HG02678 (cell line): ENCODE measurements around the gene SLC8B1.

ENCODE experiments used
- ATAC-seq: cut with Tn5 transposase; IDR thresholded peaks from one replicate; pipeline ENCODE4 v1.9.1; 2021; ENCODE audit warnings: mild to moderate bottlenecking, moderate library complexity; ENCODE audit not compliant: unreplicated experiment

Gene SLC8B1

DNA sequence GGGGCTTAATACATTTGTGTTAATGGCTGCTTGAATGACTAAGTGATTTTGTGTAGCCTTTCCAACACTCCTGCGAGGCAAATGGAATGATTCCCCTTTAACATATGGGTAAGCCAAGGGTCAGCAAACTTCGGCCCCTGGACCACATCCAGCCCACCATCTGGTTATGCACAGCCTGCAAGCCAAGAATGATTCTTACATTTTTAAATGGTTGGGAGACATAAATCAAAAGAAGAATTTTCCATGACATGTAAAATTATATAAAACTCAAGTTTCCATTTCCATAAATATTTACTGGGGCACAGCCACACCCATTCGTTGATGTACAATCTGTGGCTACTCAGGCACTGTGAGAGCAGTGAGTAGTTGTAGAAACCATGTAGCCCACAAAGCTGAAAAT lies 9.0 kb downstream of the SLC8B1 start:
- ATAC-seq: no peak

DNA sequence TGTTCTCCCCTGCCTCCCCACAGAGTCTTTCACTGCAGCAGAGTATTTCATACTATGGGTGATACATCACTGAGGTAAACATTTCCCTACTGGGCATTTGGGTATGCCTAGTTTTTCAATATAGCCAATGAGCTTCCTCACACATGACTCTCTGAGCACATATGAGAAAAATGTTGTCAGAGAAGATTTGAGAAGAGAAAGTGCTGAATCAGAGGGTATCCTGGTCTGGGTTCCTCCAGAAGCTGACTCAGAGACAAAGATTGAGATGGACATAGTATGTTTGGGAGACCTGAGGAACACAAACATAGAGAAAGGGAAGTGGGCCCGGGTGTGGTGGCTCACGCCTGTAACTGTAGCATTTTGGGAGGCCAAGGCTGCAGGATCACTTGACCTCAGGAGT lies 12.6 kb downstream of the SLC8B1 start:
- no peak for ATAC-seq

DNA sequence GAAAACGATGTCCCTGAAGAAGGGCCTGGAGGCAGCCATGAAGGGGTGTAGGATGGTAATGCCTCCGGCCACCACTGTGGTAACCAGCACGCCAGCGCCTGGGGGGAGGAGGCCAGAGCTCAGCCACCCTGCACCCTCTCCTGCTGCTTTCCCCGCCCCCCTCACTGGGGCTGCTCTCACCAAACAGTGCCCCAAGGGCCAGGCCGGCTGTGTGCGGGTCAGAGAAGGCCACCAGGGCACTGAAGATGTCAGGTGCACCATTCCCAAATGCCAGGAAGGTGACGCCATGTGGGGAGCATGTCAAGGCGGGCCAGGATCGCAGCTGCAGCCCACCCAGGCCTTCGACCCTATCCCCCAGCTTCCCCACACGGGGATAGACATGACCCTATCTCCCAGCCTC lies 14.5 kb downstream of the SLC8B1 start:
- ATAC-seq: no peak

DNA sequence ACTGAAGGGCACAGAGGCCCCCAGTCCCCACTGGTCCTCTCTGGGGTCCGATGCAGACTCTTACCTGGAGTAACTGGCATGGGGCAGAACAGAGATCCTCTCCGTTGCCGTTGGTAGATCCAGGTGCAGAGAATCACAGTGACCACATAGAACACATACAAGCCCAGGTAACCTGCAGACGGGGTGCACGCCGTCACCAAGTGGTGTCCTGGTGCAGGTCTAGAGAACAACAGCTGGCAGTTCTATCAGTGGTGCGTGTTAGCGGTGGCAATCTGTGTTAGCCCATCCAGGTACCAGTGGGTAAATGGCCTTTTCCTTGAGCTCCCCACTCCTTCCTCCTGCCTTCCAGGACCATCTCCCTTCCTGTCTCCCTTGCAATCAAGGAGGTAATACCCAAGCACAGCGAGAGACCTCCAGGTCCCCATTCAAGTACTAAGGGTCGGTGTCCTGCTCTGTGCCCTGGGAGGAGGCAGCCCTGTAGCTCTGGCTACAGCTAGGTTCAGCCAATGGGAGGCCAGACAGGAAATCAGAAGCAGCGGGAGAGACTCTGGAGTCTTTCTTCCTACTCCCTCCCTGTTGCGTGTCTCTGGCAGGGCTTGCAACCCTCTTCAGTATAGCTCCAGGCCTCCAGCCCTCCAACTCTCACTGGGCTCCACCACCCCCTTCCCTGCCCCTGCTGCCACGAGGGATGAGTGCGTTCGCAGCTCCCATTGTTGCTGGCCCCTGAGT lies 15.8 kb downstream of the SLC8B1 start:
- no peak for ATAC-seq

DNA sequence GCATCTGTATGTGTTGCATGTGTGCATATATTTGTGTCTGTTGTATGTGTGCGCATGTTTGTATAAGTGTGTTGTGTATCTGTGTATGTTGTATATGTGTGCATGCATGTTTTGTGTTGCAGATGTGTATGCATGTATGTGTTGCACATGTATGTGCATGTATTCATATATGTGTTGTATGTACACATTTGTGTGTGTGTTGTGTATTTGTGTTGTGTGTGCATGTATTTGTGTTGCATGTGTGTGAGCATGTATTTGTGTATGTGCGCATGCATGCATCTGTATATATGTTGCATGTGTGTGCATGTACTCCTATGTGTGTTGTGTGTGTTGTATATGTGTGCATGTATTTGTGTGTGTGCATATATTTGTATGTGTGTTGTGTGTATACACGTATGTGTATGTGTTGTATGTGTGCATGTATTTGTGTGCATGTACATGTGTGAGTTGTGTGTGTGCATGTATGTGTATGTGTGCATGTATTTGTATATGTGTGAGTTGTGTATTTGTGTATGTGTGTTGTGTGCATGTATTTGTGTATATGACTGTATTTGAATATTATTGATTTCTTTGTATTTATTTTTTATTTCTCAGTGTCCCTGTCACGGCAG lies 16.8 kb downstream of the SLC8B1 start:
- no peak for ATAC-seq

DNA sequence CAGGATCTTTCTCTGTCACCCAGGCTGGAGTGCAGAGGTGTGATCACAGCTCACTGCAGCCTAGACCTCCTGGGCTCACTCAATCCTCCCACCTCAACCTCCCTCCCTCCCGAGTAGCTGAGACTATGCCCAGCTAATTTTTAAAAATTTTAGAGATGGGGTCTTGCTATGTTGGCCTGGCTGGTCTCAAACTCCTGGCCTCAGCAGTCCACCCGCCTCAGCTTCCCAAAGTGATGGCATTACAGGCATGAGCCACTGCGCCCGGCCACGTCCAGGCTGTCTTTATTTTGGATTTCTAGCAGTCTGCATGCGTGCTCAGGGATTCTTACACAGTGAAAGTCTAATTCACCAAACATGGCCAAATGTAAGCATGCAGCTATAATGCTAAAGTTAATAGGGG lies 17.8 kb downstream of the SLC8B1 start:
- no peak for ATAC-seq

DNA sequence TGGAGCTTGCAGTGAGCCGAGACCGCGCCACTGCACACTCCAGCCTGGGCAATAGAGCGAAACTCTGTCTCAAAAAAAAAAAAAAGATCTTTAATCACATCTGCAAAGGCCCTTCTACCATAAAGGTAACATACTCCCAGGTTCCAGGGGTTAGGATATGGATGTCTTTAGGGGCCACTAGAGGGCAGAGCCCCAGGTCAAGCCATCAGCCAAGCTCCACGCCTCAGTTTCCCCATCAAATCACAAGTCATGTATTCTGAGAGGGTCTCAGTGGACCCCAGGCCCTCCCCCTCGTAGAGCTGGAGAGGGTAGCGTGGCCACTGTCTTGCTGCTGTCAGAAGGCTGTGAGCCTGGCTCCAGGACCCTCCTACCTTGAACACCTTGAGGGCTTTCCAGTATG lies 18.8 kb downstream of the SLC8B1 start:
- no peak for ATAC-seq

DNA sequence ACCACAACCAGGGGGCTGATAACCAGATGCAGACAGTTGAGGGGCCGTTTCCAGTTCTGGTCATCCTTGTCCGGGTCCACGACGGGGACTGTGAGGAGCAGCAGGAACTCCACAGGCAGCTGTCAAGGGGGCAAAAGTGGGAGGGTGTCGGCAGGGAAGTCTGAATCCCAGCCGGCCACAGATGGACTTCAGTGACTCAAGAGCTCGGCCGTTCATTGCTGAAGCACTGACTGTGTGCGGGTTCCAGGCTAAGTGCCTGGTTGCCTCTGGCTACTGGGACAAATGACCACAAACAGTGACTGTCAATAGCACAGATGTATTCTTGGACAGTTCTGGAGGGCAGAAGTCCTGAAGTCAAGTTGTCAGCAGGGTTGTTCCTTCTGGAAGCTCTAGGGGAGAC lies 19.6 kb downstream of the SLC8B1 start:
- no peak for ATAC-seq

DNA sequence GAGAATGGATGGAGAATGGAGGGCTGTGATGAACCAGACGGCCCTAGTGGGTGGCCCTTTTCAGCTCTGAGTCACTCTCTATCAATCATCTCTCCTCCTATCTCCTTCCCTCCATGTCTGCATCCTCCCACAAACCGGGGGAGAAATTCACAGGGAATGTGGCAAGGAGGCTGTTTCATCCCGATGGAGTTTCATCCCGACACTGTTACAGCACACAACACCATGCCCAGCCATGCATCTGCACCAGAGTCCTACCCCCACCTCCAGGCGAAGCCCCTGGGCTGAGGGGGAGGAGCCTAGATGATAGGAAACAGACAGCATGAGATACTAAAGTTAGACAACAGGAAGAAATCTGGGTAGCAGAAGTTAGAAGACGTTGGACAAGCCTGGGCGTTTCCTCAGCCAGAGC lies 20.8 kb downstream of the SLC8B1 start:
- ATAC-seq: no peak

DNA sequence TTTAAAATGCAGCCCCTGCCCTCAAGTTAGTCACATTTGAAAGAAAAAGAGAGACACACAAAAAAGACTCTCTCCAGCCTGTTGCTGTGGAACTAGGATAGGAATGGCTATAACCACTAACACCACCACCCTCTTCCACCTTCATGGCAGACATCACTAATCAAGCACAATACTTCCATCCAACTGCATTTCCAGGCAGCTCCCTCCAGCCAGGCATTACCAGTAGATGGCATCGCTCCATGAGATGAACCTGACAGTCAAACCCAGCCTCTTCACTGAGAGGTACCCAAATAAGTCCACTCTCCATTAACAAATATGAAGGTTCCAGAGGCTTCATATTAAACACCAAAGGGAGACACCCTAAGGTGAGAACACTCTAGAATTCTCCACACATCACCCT lies 24.4 kb downstream of the SLC8B1 start:
- no peak for ATAC-seq

DNA sequence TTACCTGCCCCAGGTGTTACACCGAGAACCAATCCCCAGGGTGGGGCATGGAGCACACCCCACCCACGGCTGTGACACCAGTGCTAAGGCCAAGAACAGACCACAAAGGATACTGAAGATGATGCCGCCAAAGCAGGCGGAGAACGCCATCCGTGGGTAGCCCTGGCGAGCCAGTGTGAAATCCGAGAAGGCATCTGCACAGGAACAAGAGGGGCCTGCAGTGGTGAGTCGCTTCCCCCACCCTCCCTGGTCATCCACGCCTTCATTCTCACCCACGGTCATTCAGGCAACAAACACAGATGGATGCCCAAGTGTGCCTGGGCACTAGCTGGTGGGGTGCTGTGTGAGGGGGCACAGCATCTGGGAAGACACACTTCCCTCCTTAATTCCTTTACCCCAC lies 28.5 kb downstream of the SLC8B1 start:
- no peak for ATAC-seq

DNA sequence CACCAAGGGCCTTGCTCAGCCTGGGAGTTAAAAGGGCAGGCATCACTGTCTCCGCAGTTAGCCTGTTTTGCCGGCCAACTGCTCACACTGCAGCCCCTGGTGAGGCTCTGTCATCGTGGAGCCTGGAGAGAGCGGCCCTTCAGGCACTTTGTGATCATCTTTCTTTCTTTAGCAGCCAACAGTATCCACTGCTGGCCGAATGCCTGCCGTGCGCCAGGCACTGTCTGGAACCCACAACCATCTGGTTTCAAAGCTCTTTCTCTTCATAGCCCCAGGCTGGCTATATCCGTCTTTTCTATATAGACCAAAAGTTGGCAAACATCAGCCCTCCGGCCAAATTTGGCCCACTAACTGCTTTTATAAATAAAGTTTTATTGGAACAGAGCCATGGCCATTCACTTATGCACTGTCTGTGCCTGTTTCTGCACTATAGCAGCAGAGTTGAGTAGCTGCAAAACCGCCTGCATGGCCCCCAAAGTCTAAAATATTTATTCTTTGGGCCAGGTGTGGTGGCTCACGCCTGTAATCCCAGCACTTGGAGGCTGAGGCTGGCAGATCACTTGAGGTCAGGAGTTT lies 29.5 kb downstream of the SLC8B1 start:
- no peak for ATAC-seq

DNA sequence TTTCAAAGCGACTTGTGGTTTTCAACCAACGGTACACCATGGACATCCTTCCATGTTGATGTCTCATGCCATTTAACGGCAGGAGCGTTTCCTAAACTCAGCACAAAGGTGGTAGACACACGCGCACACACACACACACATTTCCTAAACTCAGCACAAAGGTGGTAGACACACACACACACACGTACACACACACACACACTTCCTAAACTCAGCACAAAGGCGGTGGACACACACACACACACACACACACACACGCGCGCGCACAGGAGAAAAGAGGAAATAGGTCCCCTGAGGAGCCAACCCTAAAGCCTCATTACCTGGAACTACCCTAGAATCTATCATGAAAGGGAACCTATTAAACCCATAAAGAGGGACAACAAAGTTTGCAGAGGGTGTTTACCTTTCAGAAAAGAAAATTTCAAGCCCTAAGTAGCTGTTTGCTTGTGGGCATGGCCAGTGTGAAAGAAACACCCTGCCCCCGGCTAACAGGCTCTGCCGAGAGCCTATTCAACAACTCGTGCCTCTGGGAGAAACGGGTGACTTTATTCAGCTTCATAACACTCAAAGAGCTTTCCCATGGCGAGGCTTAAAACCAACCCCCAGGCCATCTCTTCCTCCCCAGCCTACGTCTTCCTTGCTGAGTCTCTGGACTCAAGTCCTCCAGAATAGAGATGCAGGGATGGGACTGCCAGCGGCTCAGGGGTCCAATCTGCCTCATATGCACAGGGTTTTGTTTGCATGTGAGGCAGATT lies 31.8 kb downstream of the SLC8B1 start:
- no peak for ATAC-seq

DNA sequence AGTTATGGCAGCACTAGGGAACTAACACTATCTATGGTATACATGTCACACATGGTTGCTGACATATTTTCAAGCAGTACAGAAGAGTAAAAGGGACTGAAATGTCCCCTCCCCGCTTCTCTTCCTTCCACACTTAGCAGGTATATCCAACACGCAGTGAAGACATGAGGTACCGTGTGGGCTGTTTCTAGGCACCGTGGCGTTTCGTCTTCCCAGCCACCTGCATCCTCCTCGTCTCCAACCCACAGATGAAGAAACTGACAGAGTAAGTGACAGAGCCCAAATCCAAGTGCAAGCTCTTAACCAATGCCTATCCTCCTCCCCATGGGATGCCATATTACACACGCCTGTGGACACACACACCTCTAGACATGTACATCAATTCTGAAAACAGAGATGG lies 32.4 kb downstream of the SLC8B1 start:
- no peak for ATAC-seq

DNA sequence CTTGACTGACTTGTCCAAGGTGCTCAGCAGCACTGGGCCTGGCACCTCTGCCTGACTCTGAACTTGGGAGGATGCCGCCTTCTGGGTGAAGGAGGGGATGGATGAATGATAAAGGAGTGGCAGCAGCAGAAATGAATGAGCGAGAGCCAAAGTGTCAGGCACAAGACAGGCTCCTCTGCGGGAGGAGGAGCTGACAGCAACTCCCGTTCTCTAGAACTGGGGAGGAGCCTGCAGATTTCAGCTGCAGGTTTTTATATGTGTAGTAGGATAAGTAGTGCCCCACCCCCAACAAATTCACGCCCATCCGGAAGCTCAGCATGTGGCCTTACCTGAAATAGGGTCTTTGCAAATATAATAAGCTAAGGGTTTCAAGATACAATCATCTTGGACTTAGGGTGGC lies 33.1 kb downstream of the SLC8B1 start:
- ATAC-seq: no peak

DNA sequence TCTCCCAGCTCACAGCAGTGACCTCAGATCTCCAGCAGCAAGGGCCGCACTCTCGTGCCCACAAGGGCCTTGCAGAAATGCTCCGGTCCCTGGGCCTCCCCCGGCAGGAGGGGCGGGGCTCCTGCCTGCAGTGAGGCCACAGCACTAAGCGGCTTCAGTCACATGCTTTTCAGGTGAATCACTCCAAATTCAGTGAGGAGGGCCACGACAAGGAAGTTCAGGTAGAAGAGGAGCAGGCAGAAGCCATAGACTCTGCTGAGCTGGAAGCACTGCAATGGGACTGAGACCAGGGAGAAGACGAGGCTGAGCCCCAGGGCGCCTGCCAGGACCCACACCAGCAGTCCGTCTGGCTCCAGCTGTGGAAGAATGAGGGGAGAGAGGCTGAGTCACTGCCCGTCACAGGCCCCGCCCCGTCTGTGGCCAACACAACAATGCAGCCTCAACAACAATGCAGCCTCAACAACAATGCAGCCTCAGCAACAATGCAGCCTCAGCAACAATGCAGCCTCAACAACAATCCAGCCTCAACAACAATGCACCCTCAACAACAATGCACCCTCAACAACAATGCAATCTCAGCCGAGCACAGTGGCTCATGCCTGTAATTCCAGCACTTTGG lies 35.2 kb downstream of the SLC8B1 start:
- no peak for ATAC-seq

DNA sequence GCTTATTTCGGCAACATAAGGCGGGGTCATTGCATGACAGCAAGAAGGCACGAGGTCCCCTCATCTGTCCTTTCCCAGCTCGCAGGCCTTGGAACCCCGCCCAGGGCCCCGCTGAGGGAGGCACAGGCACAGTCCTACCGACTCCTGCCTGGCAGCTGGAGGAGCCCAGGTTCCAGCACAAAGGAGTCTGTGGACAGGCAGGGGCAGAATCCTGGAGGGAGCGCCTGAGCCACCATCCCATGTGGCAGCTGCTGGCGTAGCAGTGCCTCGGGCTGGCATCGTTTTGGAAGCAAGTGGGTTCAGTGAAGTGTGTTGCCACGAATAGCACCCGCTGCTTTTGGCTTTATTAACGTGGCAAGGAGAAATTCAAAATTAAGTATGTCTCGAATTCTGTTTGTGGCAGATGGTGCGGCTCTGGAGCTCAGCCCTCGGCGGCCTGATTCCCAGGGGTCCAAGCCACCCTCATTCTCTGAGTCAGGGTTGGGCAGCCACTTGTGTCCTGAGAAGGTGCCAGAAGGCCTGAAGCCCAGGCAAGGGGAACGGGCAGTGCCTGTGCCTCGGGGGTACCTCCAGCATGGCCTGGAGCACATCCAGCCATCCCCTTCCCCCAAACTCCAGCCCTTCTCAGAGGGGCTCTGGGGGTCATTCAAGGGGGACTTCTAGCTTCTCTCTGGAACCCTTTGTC lies 35.9 kb downstream of the SLC8B1 start:
- no peak for ATAC-seq

DNA sequence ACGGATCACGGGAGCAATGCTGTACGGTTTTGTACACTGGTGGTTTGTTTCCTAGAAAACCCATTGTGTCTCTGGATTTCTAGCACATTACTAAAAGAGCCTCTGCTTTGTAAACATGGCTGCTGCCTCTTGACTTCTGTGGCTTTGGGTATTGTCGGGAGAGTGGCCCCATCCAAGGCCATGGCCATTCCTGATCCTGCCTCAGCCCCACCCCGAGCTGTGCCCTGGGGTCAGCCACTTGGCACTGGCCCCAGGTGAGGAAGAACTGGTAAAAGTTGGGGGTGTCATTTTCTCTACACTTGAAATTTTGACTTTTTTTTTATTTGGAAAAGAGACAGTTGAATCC lies 36.5 kb downstream of the SLC8B1 start:
- no peak for ATAC-seq

DNA sequence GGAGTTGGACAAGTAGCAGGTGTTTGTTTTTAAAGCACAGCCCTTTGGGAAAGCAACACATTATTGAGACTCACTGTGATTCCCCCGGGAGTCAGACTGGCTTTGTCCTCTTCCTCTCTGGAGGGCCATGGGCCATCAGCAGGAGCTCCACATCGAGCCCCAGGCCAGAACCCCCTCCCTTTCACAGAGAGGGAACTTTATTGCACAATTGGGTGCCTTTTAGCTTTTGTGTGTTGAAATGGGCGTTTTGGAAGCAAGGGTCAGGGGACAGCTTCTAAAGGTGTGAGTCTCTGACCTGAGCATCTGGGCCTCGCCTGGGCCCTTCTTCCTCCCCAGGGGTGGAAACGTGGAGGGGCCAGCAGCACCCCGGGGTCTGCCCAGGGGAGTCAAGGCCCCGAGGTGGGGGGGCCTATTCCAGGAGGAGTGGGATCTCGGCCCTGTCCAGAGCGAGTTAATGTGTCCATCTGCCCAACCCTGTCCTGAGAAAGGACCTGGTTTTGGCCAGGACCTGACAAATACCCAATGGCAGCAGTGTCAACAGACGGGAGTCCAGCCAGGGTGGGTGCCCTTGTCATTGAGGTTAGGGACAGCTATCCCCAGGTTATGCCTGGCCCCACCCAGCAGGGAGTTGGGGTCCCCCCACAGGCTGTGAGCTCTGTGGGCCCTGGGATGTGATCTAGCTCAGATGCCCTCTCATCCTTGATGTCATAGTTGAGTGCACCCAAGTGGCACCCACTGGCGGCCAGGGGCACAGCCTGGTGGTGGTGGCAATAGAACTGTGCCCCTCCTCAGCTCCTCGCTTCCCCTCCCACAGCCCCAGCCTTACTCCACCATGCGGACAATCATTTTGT lies 37.1 kb downstream of the SLC8B1 start:
- no peak for ATAC-seq

DNA sequence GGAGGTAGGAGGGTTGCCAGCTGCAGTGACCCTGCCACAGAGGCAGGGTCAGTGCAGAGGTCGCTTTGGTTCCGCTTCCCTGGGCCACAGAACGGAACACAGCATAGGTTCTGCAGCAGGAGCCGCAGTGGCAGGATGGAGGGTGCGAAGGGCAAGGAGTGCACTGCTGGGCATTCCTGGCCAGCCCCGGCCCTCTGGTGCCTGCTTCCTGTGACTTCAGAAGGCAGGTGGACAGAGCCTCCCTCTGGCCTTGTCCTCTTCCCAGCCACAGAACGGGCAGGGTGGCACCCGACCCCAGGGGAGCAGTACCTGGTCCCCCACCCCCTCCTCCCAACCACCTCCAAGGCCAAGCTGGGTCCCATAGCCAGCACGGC lies 37.7 kb downstream of the SLC8B1 start:
- ATAC-seq: no peak
